GM21526 (cell line): ENCODE data around the gene PISD.
"Not testable (repeated sequence)": the region's sequence is repeated elsewhere in the genome, so short reads cannot be mapped to it uniquely, and the experiment has no call there.

Source experiments
- ATAC-seq: cut with Tn5 transposase; IDR thresholded peaks from one replicate; pipeline ENCODE4 v1.9.1; 2021; ENCODE audit warnings: moderate library complexity; ENCODE audit not compliant: unreplicated experiment, low FRiP score

PISD gene

DNA sequence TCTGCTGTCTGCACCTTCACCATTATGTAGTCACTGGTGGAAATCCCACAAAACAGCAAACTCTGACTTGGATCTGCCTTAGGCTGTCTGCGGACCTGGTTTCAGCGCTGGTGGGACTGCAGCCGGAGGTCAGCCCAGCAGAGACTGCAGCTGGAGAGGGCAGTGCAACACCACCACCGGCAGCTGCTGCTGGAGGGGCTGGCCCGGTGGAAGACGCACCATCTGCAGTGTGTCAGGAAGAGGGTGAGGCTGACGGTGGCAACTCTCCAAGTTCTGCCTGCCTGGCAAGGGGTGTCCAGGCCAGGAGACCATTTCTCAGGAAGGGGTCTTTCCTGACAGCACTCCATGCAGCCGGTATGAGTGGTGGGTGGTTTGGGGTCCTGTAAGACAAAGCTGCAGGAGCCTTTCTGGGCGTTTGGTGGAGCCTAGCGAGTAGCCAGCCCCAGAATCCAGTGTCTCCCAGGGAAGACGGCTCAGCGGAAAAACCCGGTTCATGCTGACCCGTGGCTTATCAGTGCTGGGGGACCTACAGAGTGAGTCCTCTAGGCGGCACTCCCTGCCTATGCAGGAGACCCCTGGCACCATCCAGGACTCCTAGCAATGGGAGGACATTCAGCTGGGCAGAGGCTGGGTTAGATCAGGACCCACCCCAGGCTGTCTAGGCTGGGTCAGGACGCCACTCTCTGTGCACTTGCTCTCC is 50.8 kb downstream of the PISD start:
- ATAC-seq, result no peak

DNA sequence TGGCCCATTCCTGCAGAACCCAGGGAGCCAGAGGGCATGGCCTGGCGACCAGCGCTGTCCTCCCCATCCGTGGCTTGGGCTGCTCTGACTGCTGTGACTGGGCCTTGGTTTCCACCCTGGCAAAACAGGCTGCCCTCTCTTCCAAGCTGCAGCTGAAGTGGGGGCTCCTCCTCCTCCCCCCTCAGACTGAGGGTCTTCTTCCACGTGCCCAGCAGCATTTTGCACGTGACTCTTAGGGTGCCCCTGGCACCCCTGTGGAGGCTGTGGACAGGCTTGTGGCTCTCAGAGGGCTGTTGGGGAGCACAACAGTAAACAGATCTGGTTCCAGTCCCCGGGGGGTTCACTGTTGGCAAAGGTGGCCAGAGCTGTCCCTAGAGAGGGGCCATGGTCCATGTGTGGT is 51.4 kb downstream of the PISD start:
- ATAC-seq, result no peak

DNA sequence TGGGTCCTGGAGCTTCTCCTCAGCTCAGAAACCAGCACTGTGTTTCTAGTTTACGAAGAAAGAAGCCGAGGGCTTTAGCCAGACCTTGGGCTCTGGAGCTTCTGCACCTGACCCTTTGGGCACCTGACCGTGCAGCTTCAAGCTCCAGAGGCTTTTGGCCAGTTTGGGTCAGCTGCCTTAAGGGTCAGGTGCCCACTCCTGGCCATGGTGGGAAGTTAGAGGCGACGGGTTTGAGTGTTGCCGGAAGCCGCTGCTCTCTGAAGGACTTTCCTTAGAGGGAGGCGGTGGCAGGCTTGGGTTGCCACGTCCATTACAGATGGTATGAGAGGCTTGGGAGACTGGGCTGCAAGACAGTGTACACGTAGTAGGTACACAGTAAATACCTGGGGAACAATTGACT is 52.3 kb downstream of the PISD start:
- ATAC-seq, result no peak

DNA sequence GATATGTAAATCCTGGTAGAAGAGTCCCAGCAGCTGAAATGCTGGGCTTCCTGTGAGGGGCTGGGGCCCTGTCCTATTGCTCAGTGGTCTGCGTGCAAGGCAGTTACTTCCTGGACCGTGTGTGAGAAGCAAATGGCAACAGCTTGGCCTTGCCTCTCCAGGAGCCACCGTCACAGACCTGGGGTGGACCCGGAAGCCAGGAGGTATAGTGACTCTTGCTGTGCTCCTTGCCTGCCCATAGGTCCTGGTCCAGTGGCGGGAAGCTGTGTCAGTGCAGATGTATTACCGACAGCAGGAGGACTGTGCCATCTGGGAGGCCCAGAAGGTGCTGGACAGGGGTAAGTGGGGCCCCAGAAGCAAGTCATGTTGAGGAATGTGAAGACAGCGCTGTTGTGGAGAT is 54.3 kb downstream of the PISD start:
- ATAC-seq, result no peak

DNA sequence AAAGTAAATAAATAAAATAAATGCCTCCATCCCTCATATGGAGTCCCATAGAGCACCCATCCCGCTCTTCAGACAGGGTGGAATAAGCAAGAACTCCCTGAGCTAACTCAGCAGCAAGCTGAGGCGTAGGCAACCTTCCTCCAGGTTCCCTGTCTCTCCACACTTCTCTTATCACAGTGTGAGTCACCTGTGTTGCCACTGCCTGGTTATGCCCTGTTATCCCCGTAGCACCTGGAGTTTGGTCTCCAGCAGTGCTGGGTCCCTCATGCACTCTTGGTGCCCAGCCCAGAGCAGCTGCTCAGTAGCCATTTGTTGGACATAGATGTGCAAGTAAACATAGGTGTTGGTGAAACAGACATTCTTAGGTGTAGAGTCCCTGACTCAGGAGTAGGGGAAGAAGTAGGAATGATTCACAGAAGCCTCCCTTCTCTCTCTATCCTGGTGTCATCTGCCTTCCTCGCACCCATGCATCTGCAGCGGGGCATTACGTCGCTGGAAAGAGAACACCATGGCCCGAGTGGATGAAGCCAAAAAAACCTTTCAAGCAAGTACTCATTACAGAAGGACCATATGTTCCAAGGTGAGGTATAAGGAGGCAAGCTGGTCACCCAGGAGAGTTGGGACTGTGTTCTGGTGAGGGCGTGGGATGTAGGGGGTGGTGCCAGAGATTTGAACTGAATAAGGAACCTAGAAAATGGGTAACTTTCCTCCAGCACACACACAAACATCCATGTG is 56.0 kb downstream of the PISD start:
- no peak for ATAC-seq

DNA sequence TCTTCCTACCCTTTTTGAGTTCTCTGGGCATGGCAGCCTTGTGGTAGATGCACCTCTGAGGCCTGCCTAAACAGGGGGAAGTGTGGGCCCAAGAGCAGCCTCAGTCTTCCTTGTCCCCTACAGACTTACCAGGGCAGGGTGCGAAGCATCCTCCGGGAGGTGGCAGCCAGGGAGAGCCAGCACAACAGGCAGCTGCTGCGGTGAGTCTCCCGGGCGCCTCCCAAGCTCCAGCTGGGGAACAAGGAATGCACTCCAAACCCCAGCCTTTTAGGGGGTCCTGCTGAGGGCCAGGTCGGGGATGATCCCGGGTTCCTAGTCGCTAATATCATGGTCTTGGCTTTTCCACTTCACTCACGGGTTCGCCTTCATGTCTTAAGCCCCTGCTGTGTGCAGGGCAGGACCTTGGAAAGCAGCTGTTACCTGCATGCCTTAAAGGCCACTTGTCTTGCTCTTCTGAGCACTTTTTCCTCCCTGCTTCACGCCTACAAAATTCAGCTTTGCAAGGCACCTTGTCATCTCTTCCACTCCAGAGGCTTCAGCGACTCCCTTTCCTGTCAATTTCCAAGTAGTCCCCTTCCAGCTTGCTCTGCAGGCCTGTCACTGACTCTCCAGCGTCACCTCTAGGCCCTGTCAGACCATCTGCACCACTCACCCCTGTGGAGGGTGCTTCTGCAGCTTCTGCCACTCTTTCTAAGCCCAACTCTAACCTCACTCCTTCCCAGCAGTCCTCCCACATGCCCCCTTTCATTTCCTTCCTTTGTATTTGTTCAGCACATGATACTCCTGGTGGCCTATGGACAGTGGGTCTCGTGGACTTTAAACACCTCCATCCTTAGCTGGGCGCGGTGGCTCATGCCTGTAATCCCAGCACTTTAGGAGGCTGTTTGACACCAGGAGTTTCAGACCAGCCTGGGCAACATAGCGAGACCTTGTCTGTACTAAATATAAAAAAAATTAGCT is 57.0 kb downstream of the PISD start:
- ATAC-seq, result no peak

DNA sequence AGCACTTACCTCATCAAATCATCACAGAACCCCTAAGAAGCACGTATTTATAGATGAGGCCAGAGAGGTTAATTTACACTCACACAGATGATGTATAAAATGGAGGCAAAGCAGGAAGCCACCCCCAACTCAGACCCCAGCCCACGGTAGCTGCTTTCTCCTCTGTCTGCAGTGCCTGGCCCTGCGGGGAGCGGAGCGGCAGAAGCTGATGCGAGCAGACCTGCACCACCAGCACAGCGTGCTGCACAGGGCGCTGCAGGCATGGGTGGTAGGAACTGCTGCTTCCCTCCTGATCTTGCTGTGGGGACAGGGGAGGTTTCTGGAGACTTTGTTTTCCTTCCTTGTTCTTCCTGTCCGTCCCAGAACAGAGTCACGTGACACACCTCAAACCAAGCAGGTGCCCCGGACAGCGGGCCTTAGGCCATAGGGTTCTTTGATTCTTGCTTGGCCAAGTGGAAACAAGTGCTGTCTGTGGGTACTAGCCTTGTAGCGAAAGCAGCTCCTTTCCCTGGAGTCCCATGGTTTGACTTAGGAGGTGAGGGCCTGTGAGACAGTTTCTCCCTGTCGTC is 57.8 kb downstream of the PISD start:
- no peak for ATAC-seq

DNA sequence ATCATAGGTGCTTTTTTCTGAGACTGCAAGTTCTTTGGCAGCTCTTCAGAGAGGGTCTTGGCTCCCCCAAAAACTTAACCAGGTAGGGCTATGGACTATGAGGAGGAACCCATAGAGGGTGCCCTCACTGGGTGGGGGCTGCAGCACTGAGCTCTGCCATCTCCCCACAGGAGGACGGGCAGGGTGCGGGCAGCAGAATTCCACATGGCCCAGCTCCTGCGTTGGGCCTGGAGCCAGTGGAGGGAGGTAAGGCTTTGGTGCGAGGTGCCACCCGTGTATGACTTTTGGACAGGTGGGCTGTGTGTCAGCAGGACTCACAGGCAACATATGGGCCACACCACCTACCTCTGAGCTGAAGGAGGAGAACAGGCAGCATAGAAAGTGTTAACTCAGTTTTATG is 58.4 kb downstream of the PISD start:
- no peak for ATAC-seq

DNA sequence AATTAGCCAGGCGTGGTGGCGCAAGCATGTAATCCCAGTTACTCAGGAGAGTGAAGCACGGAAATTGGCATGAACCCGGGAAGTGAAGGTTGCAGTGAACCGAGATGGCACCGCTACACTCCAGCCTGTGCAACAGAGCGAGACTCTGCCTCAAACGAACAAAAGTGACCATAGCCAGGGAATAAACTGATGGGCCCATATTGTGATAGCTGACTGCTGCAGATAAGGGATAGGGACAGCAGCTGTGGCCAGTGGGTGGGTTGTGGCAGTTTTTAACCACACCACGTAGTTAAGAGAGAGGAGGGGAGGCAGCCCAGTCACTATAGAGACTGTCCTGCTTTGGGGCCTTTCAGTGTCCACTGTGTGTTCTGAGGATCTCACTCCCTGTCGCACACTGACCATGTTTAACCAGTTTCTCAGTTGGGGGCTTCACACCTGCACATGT is 58.9 kb downstream of the PISD start:
- ATAC-seq, result no peak

DNA sequence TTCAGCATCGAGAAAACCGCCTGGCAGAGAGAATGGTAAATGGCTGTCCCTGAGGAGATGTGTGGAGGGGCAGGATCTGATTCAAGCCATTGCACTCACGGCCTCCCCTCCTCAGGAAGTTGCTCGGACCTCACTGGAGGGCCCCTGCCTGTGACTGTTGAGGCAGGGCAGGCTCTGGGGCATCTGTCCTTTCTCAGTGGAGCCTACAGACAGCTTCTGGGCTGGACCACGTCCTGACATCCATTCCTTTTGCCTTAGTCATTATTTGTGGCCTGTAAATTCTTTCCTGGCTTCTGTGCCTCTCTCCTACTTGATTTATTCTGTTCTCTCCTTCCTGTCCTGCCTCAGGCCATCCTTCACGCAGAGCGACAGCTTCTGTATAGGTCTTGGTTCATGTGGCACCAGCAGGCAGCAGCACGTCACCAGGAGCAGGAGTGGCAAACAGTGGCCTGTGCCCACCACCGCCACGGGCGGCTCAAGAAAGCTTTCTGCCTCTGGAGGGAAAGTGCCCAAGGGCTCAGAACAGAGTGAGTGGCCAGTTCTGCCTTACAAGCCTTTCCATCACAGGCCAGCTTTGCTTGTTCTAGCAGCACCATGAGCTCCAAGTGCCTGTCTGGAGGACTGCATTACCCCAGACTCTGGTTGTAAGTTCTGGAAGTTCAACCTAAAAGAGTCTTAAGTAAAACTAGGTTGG is 59.6 kb downstream of the PISD start:
- ATAC-seq, result no peak

DNA sequence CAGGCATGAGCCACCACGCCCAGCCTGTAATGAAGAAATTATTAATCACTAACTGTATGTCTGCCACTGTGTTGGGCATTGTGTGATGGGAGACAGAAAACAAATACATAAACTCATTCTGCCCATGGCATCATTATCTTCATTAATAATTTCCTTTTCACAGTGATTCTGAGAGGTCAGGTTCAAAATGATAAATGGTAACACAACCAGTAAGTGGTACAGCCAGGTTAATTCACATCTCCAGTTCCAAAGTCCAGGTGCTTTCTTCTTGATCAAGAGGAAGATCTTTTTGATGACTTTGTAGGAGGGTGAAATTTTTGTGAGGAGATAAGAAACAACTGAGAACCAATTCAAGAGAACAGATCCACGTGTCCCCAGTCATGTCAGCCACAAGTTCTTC is 66.7 kb downstream of the PISD start:
- no peak for ATAC-seq

DNA sequence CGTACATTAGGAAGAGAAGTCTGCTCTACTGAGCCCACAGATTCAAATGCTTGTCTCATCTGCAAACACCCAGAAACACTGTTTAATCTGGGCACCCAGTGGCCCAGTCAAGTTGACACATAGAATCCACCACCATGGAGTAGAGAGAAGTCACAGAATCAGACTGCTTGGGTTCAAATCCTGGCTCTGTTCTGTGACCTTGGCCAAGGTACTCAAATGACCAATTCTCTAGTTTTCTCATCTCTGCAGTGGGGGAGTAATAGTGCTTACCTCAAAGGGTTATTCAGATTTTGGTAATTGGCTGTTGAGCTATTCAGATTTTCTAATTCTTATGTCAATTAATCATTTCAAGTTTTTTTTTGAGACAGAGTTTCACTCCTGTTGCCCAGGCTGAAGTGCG is 71.9 kb downstream of the PISD start:
- ATAC-seq, result not testable (repeated sequence)

DNA sequence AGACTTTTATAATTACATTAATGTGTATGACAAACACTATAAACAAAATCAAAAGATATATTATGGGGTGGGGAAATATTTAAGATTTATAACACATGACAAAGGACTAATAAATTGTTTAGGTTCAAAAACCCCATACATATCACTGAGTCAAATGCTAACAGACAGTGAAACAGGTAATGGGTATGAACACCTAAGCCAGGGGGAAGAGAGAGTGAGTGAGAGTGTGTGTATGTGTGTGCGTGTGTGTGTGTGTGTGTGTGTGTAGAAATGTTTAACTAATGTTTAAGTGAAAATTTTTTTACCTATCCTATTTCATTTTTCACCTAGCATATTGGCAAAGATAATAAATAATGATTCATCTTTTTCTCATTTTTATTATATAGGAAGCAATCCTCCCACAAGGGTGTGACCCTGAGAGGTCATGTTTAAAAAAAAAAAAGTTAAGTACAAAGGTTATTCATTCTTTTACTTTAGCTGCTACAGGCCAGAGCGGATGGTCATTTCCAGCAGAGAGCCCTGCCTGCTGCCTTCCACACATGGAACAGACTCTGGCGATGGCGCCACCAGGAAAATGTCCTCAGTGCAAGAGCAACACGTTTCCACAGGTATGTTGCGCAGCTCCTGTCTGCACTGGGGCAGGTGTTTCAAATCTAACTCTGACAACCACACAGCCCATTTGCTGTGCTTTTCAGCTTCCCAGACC is 72.9 kb downstream of the PISD start:
- no peak for ATAC-seq

DNA sequence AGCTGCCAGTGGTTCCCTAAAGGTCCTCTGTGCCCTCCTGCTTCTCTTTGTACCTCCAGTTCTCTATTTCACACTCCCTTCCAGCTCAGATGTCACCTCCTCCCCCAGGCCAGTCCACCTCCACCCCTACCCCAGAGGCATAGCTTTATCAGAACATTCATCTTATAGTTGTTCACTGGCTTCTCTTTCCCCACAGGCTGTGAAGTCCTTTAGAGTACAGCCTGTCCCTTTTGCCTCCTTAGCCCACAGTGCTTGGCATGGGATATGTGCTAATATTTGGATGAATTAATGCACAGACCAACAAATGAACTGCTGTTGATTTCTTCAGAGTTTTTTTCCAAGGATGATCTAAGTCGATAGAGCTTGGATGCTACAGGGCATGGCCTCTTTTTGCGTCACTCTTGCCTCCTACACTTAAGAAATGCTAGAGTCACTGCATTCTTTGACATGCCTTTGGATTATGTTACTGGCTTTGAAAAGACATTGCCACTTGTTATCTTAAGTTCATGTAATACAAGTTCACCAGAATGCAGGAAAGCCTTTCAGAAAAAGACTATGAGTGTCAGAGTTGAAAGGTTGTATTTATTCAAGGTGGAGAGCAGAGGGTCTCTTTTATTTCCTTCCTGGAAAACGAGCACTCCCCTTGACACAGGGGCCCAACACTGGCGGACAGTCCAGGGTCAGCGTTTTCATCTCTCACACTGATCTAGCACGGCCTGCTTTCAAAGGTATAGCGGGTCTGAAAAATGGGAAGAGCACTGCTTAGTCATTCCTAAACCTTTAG is 75.7 kb downstream of the PISD start:
- ATAC-seq, result no peak

DNA sequence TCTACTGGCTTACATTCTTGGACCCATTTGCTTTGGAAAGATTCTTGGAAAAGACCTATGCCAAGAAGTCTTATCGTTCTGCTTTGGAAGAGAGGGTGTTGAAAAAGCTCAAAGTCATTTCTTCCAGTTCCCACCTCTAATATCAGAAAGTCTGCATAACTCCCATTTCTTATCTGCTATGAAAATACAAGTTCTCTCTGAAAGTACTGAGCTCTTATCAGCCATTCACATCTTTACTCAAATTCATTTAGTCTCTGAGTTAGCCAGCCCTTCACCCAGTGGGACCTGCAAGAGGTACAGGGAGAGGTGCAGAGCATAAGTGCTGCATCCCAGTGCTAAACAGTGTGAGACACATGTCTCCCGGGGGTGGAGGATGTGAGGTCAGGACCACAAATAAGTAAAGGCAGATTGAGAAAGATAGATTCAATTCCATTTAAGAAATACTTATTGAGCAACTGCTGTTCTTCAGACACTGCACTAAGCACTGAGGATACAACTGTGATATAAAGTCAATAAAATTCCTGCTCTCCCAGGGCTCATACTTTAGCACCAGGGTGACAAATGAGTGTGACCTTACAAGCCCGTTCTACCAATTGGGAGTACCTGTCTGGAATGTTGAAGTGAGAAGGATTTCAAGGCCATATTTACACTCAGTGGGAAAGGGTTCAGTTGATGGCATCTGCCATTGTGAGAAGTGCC is 76.7 kb downstream of the PISD start:
- no peak for ATAC-seq

DNA sequence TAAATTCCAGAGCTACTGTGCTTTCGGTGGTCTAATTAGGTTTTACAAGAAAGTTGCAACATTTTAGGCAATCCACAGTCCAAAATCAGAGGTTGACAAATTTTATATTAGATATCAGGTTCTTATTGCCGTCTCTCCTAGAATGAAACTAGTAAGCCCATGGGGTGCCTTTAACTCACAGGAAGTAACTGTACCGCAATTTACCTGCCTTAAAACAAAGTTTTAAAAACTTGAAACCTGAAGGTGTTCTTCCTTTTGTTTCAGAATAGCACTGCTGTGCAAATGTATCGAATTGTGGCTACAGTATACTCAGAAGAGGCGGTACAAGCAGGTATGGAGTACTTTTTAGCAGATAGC is 77.2 kb downstream of the PISD start:
- no peak for ATAC-seq

DNA sequence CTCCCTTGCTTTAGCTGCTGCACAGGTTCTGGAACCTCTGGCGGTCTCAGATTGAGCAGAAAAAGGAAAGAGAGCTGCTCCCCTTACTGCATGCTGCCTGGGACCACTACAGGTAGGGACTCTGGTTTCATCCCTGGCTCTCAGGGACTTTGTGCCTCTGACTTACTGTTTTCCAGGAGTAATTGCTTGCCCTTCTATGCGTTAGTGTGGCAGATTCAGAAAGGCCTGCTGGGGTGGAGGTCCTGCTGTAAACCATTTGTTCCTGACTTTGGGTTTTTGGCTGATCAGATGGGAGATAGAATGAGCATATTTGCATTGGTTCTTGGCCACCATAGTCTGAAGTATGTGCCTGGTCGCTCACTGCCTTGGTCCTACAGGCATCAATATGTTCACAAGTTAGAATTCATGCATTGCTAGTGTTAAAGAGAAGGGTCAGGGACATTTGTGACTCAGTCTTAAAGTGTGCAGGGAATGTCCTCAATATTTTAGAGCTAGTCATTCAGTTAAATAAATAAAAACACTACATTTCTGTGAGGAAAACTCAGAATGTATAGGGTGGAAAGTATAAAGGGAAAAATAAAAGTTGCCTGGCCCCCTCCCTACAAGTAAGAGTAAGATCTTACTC is 78.0 kb downstream of the PISD start:
- no peak for ATAC-seq

DNA sequence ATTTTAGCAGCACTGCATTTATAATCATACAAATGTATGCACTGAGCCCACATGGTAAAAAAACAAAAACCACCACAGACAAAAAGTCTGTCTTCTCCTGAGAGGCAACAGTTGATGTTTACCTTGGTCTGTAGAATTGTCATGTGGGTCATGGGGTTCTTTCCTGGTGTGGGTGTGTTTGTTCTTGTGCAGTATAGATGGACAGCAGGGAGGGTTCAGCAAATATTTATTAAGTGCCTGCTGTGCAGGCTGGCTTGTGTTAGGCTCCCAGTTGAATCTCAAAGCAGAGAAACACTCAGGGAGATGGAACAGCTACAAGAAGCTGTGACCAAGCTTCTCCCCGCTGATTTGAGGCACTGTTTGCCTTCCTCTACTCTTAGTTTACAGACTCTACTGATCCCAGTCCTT is 82.2 kb downstream of the PISD start:
- ATAC-seq, result no peak
